ENCODE data around the gene NT5C.
"Not testable (repeated sequence)": the region's sequence is repeated elsewhere in the genome, so short reads cannot be mapped to it uniquely, and the experiment has no call there.

Gene NT5C

DNA sequence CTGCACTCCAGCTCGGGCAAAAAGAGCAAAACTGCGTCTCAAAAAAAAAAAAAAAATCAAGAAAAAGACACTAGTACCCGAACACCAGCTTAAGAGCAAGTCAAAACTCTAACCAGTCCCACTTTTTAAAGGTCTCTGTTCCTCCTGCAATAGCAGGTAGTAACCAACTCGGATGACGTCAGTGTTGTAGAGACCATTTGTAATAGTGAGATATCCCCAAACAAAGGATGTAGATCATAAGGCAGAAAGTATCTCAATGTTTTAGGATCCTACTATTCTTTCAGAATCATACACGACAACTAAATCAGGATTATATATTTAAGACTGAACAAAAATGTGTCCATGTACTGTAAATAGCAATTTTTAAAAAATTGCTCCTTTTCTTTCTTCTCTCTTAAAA lies 20.4 kb upstream of the NT5C start:
- Histone ChIP-seq H3K9me3 (ENCODE audit: low read depth, low read length) (no peaks in the 10 kb centered on the region), H3K36me3 (ENCODE audit: insufficient read depth, low read length) (peaks cover 22% of the 10 kb centered on the region), H3K27ac (peak overlapping the region; percentile 47), H3K9ac (ENCODE audit: insufficient read length) (peak overlapping the region; percentile 86), H3K4me3 (peak overlapping the region; percentile 86)
- DNase-seq (ENCODE audit: low read depth, low spot score), result no peak
- no peak for TF ChIP-seq FOXP2 (optimal IDR thresholded peaks at IDR 0.05; ENCODE audit: control extremely low read depth, extremely low read length, insufficient read depth)
- TF ChIP-seq POLR2AphosphoS5 (IDR thresholded peaks at IDR 0.05; ENCODE audit: borderline replicate concordance, low read depth, low read length), result no peak

- DNase-seq (ENCODE audit: low read depth, low spot score), result no peak
- Histone ChIP-seq H3K9me3 (ENCODE audit: low read depth, low read length) (no peaks in the 10 kb centered on the region), H3K4me3 (no peak overlapping the region), H3K9ac (ENCODE audit: insufficient read length) (no peak overlapping the region), H3K27ac (no peak overlapping the region), H3K36me3 (ENCODE audit: insufficient read depth, low read length) (peaks cover 62% of the 10 kb centered on the region)
- TF ChIP-seq EZH2 (IDR thresholded peaks at IDR 0.05), result no peak
- no peak for TF ChIP-seq FOXP2 (optimal IDR thresholded peaks at IDR 0.05; ENCODE audit: control extremely low read depth, extremely low read length, insufficient read depth)
- no peak for TF ChIP-seq POLR2AphosphoS5 (IDR thresholded peaks at IDR 0.05; ENCODE audit: borderline replicate concordance, low read depth, low read length)
Measured at GRCh38 chr17:75147878-75148546, 16.5 kb upstream of the NT5C start.

DNA sequence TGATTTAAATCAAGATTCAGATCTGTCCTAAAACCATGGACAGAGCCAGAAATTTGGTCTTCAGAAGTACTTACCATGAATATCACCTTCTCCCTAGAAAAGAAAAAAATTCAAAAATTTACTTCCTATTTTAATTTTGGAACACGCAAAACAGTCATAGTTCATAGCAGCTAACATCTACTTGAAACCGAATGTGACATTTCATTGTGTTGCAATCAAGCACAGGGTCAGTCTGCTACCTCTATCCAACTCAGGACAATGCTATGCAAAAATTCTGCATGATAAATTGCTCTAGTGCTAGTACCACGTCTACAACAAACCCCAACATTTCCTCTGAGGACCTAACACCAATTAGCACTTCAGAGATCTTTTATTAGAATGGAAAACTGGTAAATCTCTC lies 15.1 kb upstream of the NT5C start:
- TF ChIP-seq POLR2AphosphoS5 (IDR thresholded peaks at IDR 0.05; ENCODE audit: borderline replicate concordance, low read depth, low read length), result no peak
- TF ChIP-seq FOXP2 (optimal IDR thresholded peaks at IDR 0.05; ENCODE audit: control extremely low read depth, extremely low read length, insufficient read depth), result no peak
- TF ChIP-seq EZH2 (IDR thresholded peaks at IDR 0.05), result no peak
- H3K9ac ChIP-seq (ENCODE audit: insufficient read length), result no peak overlapping the region
- H3K27ac ChIP-seq, result no peak overlapping the region
- DNase-seq (ENCODE audit: low read depth, low spot score), result no peak
- H3K36me3 ChIP-seq (ENCODE audit: insufficient read depth, low read length), result peaks cover 73% of the 10 kb centered on the region
- H3K4me3 ChIP-seq, result no peak overlapping the region
- H3K9me3 ChIP-seq (ENCODE audit: low read depth, low read length), result no peaks in the 10 kb centered on the region

GRCh38 chr17:75144816-75145512 lies 13.4 kb upstream of the NT5C start:
- no peak for DNase-seq (ENCODE audit: low read depth, low spot score)
- Histone ChIP-seq H3K9me3 (ENCODE audit: low read depth, low read length) (no peaks in the 10 kb centered on the region), H3K9ac (ENCODE audit: insufficient read length) (no peak overlapping the region), H3K36me3 (ENCODE audit: insufficient read depth, low read length) (peaks cover 89% of the 10 kb centered on the region), H3K4me3 (no peak overlapping the region), H3K27ac (0 out of 2 replicates have a peak overlapping the region, but pooled peaks have one; percentile 11)
- TF ChIP-seq FOXP2 (optimal IDR thresholded peaks at IDR 0.05; ENCODE audit: control extremely low read depth, extremely low read length, insufficient read depth), result no peak
- no peak for TF ChIP-seq POLR2AphosphoS5 (IDR thresholded peaks at IDR 0.05; ENCODE audit: borderline replicate concordance, low read depth, low read length)
- TF ChIP-seq EZH2 (IDR thresholded peaks at IDR 0.05), result no peak

DNA sequence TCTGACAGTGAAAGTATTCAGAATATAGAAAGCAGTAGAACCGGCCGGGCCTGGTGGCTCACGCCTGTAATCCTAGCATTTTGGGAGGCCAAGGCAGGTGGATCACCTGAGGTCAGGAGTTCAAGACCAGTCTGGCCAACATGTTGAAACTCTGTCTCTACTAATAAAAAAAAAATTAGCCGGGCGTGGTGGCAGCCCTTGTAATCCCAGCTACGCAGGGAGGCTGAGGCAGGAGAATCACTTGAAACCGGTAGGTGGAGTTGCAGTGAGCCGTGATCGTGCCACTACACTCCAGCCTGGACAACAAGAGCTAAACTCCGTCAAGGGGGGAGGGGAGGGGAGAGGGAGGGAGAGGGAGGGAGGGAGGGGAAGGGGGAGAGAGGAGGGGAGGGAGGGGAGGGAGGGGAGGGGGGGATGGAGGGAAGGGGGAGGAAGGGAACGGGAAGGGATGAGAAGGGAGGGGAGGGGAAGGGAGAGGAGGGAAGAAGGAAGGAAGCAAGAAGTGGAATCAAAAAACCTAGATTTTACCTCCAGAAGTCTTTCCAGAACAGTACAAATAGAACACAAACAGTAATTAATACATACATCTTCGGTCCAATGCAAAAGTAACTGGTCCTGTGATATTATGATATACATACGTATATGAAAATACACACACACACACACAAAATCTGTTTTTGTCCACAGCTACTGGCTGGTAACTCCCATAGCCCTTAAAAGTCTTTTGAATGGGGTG lies 10.9 kb upstream of the NT5C start:
- Histone ChIP-seq H3K36me3 (ENCODE audit: insufficient read depth, low read length) (peaks cover 97% of the 10 kb centered on the region), H3K9me3 (ENCODE audit: low read depth, low read length) (no peaks in the 10 kb centered on the region), H3K4me3 (no peak overlapping the region), H3K27ac (no peak overlapping the region), H3K9ac (ENCODE audit: insufficient read length) (no peak overlapping the region)
- DNase-seq (ENCODE audit: low read depth, low spot score), result no peak
- TF ChIP-seq EZH2 (IDR thresholded peaks at IDR 0.05) (no peak), FOXP2 (optimal IDR thresholded peaks at IDR 0.05; ENCODE audit: control extremely low read depth, extremely low read length, insufficient read depth) (no peak)

GRCh38 chr17:75138519-75138918 lies 7.0 kb upstream of the NT5C start:
- H3K4me3 ChIP-seq, result no peak overlapping the region
- no peak for TF ChIP-seq EZH2 (IDR thresholded peaks at IDR 0.05)
- no peak for TF ChIP-seq FOXP2 (optimal IDR thresholded peaks at IDR 0.05; ENCODE audit: control extremely low read depth, extremely low read length, insufficient read depth)
- TF ChIP-seq POLR2AphosphoS5 (IDR thresholded peaks at IDR 0.05; ENCODE audit: borderline replicate concordance, low read depth, low read length), result no peak

GRCh38 chr17:75137762-75138161 lies 6.2 kb upstream of the NT5C start:
- peaks cover 74% of the 10 kb centered on the region for H3K36me3 ChIP-seq (ENCODE audit: insufficient read depth, low read length)
- H3K27ac ChIP-seq; H3K4me3 ChIP-seq; H3K9me3 ChIP-seq (ENCODE audit: low read depth, low read length); H3K9ac ChIP-seq (ENCODE audit: insufficient read length); DNase-seq (ENCODE audit: low read depth, low spot score): not testable (repeated sequence)

More at GRCh38 chr17:75138519-75138918, 7.0 kb upstream of the NT5C start:
- H3K27ac ChIP-seq, result peak overlapping the region; percentile 39; the same call in 1 of the 2 replicates
- no peak overlapping the region for H3K9ac ChIP-seq (ENCODE audit: insufficient read length)
- no peak for DNase-seq (ENCODE audit: low read depth, low spot score)
- no peaks in the 10 kb centered on the region for H3K9me3 ChIP-seq (ENCODE audit: low read depth, low read length)
- H3K36me3 ChIP-seq (ENCODE audit: insufficient read depth, low read length), result peaks cover 81% of the 10 kb centered on the region

- no peak for TF ChIP-seq EZH2 (IDR thresholded peaks at IDR 0.05)
- H3K36me3 ChIP-seq (ENCODE audit: insufficient read depth, low read length), result peaks cover 58% of the 10 kb centered on the region
Measured at GRCh38 chr17:75135946-75136345, 4.4 kb upstream of the NT5C start.

More at GRCh38 chr17:75135946-75136345, 4.4 kb upstream of the NT5C start:
- Histone ChIP-seq H3K4me3 (no peak overlapping the region), H3K9ac (ENCODE audit: insufficient read length) (no peak overlapping the region), H3K27ac (peak overlapping the region; percentile 65), H3K9me3 (ENCODE audit: low read depth, low read length) (no peaks in the 10 kb centered on the region)
- DNase-seq (ENCODE audit: low read depth, low spot score), result no peak

All from SK-N-MC (cell line).